T-helper 1 cell treated with Interleukin-12 subunit alpha and Interleukin-12 subunit beta and Interleukin-4 antibody, amounts not matched to agents 30 μg/mL and 1 μg/mL, for 36 hours (primary cell): ENCODE results near the gene TMPRSS13.

Experiments used
- H3K27ac Mint-ChIP-seq: one replicate; pipeline ENCODE4 v1.8.0; 2021; ENCODE audit warnings: mild to moderate bottlenecking, mixed read lengths
- H3K27me3 Mint-ChIP-seq: one replicate; pipeline ENCODE4 v1.8.0; 2021; ENCODE audit warnings: low read depth, mixed read lengths
- H3K36me3 Mint-ChIP-seq: one replicate; pipeline ENCODE4 v1.8.0; 2021; ENCODE audit warnings: low read depth, mixed read lengths
- H3K4me1 Mint-ChIP-seq: one replicate; pipeline ENCODE4 v1.8.0; 2021; ENCODE audit warnings: low read depth, mixed read lengths
- H3K4me3 Mint-ChIP-seq: one replicate; pipeline ENCODE4 v1.8.0; 2021; ENCODE audit warnings: mild to moderate bottlenecking, moderate library complexity, mixed read lengths
- H3K9me3 Mint-ChIP-seq: one replicate; pipeline ENCODE4 v1.8.0; 2021; ENCODE audit warnings: mixed read lengths

Gene TMPRSS13

GRCh38 chr11:117915672-117916235 lies 13.4 kb downstream of the TMPRSS13 start:
- Mint-ChIP-seq H3K4me3 (no peak overlapping the region), H3K27me3 (peaks cover 6% of the 10 kb centered on the region), H3K36me3 (no peaks in the 10 kb centered on the region), H3K9me3 (no peaks in the 10 kb centered on the region), H3K27ac (no peak overlapping the region), H3K4me1 (peaks cover 10% of the 10 kb centered on the region)

GRCh38 chr11:117914991-117915618 lies 14.1 kb downstream of the TMPRSS13 start:
- Mint-ChIP-seq H3K4me1 (peaks cover 10% of the 10 kb centered on the region), H3K27me3 (peaks cover 6% of the 10 kb centered on the region)

GRCh38 chr11:117914398-117914761 lies 14.8 kb downstream of the TMPRSS13 start:
- H3K27me3 Mint-ChIP-seq = peaks cover 6% of the 10 kb centered on the region
- H3K9me3 Mint-ChIP-seq = no peaks in the 10 kb centered on the region
- H3K27ac Mint-ChIP-seq = no peak overlapping the region

More at GRCh38 chr11:117914991-117915618, 14.1 kb downstream of the TMPRSS13 start:
- Mint-ChIP-seq H3K4me3 (no peak overlapping the region), H3K9me3 (no peaks in the 10 kb centered on the region), H3K27ac (no peak overlapping the region), H3K36me3 (no peaks in the 10 kb centered on the region)

GRCh38 chr11:117913736-117914397 lies 15.3 kb downstream of the TMPRSS13 start:
- peaks cover 6% of the 10 kb centered on the region for H3K27me3 Mint-ChIP-seq
- H3K27ac Mint-ChIP-seq = no peak overlapping the region
- no peaks in the 10 kb centered on the region for H3K4me1 Mint-ChIP-seq
- no peaks in the 10 kb centered on the region for H3K9me3 Mint-ChIP-seq
- H3K36me3 Mint-ChIP-seq = no peaks in the 10 kb centered on the region
- no peak overlapping the region for H3K4me3 Mint-ChIP-seq

More at GRCh38 chr11:117914398-117914761, 14.8 kb downstream of the TMPRSS13 start:
- Mint-ChIP-seq H3K36me3 (no peaks in the 10 kb centered on the region), H3K4me3 (no peak overlapping the region), H3K4me1 (peaks cover 3% of the 10 kb centered on the region)

- Mint-ChIP-seq H3K27ac (no peak overlapping the region), H3K4me1 (peaks cover 9% of the 10 kb centered on the region), H3K27me3 (peaks cover 6% of the 10 kb centered on the region), H3K4me3 (no peak overlapping the region), H3K9me3 (no peaks in the 10 kb centered on the region), H3K36me3 (no peaks in the 10 kb centered on the region)
Measured at GRCh38 chr11:117912497-117912896, 16.7 kb downstream of the TMPRSS13 start.

- Mint-ChIP-seq H3K27ac (no peak overlapping the region), H3K4me1 (peaks cover 11% of the 10 kb centered on the region), H3K27me3 (peaks cover 6% of the 10 kb centered on the region), H3K4me3 (no peak overlapping the region), H3K36me3 (no peaks in the 10 kb centered on the region), H3K9me3 (no peaks in the 10 kb centered on the region)
Measured at GRCh38 chr11:117911694-117912093, 17.5 kb downstream of the TMPRSS13 start.

- no peaks in the 10 kb centered on the region for H3K36me3 Mint-ChIP-seq
- peaks cover 11% of the 10 kb centered on the region for H3K4me1 Mint-ChIP-seq
- no peak overlapping the region for H3K27ac Mint-ChIP-seq
Measured at GRCh38 chr11:117910941-117911655, 18.1 kb downstream of the TMPRSS13 start.

GRCh38 chr11:117910525-117910924 lies 18.7 kb downstream of the TMPRSS13 start:
- Mint-ChIP-seq H3K27ac (no peak overlapping the region), H3K36me3 (no peaks in the 10 kb centered on the region), H3K4me1 (peaks cover 11% of the 10 kb centered on the region), H3K4me3 (no peak overlapping the region), H3K9me3 (no peaks in the 10 kb centered on the region), H3K27me3 (peaks cover 6% of the 10 kb centered on the region)

More at GRCh38 chr11:117910941-117911655, 18.1 kb downstream of the TMPRSS13 start:
- no peaks in the 10 kb centered on the region for H3K9me3 Mint-ChIP-seq
- H3K4me3 Mint-ChIP-seq = no peak overlapping the region
- peaks cover 6% of the 10 kb centered on the region for H3K27me3 Mint-ChIP-seq

- no peak overlapping the region for H3K4me3 Mint-ChIP-seq
- H3K27ac Mint-ChIP-seq = no peak overlapping the region
- H3K36me3 Mint-ChIP-seq = no peaks in the 10 kb centered on the region
- peaks cover 11% of the 10 kb centered on the region for H3K4me1 Mint-ChIP-seq
- peaks cover 6% of the 10 kb centered on the region for H3K27me3 Mint-ChIP-seq
- no peaks in the 10 kb centered on the region for H3K9me3 Mint-ChIP-seq
Measured at GRCh38 chr11:117909611-117910382, 19.4 kb downstream of the TMPRSS13 start.

GRCh38 chr11:117908959-117909610 lies 20.1 kb downstream of the TMPRSS13 start:
- H3K36me3 Mint-ChIP-seq = no peaks in the 10 kb centered on the region
- H3K4me3 Mint-ChIP-seq = no peak overlapping the region
- H3K27me3 Mint-ChIP-seq = peaks cover 6% of the 10 kb centered on the region
- H3K4me1 Mint-ChIP-seq = peaks cover 11% of the 10 kb centered on the region
- no peaks in the 10 kb centered on the region for H3K9me3 Mint-ChIP-seq
- no peak overlapping the region for H3K27ac Mint-ChIP-seq

GRCh38 chr11:117908109-117908895 lies 20.9 kb downstream of the TMPRSS13 start:
- H3K27ac Mint-ChIP-seq = peak overlapping the region; percentile 55
- peak overlapping the region; percentile 28 for H3K4me3 Mint-ChIP-seq
- peaks cover 11% of the 10 kb centered on the region for H3K4me1 Mint-ChIP-seq

GRCh38 chr11:117907276-117908108 lies 21.7 kb downstream of the TMPRSS13 start:
- no peaks in the 10 kb centered on the region for H3K9me3 Mint-ChIP-seq
- H3K36me3 Mint-ChIP-seq = no peaks in the 10 kb centered on the region
- no peaks in the 10 kb centered on the region for H3K27me3 Mint-ChIP-seq
- H3K4me1 Mint-ChIP-seq = peaks cover 11% of the 10 kb centered on the region
- peak overlapping the region; percentile 28 for H3K4me3 Mint-ChIP-seq
- peak overlapping the region; percentile 55 for H3K27ac Mint-ChIP-seq

More at GRCh38 chr11:117908109-117908895, 20.9 kb downstream of the TMPRSS13 start:
- H3K27me3 Mint-ChIP-seq = peaks cover 4% of the 10 kb centered on the region
- no peaks in the 10 kb centered on the region for H3K36me3 Mint-ChIP-seq
- H3K9me3 Mint-ChIP-seq = no peaks in the 10 kb centered on the region
